Measurements from ENCODE around the gene SMPX. TPM values are rescaled to one million over a fixed set of nuclear protein-coding genes. Genes with fewer than 3 reads are reported as not detected.
A peak's percentile ranks its signal among the peaks of the same experiment; 100 is the strongest.

SMPX gene
- total and polyA plus RNA-seq, 2 of the 4 experiments (the other 2 are of a cell fraction) = not detected

- Histone ChIP-seq H4K8ac (ENCODE audit: low read depth in 2 of 2, low read length in 2 of 2) (no peak overlapping the region), H4K5ac (ENCODE audit: low read depth, low read length) (no peak overlapping the region), H4K91ac (ENCODE audit: insufficient read depth, low read depth, low read length) (no peak overlapping the region), H2BK15ac (ENCODE audit: low read depth, low read length) (no peak overlapping the region), H3K9me3 (ENCODE audit: control insufficient read depth, insufficient read depth, low read length) (no peaks in the 10 kb centered on the region), H3K4ac (ENCODE audit: low read depth, low read length) (no peak overlapping the region), H4K20me1 (ENCODE audit: insufficient read depth, low read length) (no peaks in the 10 kb centered on the region), H3K4me3 (ENCODE audit: insufficient read depth, low read depth, low read length) (no peak overlapping the region), H3K23ac (ENCODE audit: low read depth, low read length) (no peak overlapping the region), H3K18ac (ENCODE audit: low read depth, low read length) (no peak overlapping the region), H2AK9ac (replicated peaks; ENCODE audit: low read depth, low read length, poor library complexity) (no peak overlapping the region), H3K4me1 (ENCODE audit: control insufficient read depth, insufficient read depth, low read length) (no peaks in the 10 kb centered on the region), H2BK20ac (ENCODE audit: low read depth, low read length) (no peak overlapping the region), H2AK5ac (ENCODE audit: low read depth, low read length) (no peak overlapping the region), H3K4me2 (ENCODE audit: low read depth, low read length) (no peak overlapping the region), H3K14ac (replicated peaks; ENCODE audit: low read depth, low read length) (no peak overlapping the region), H2AFZ (replicated peaks; ENCODE audit: low read length, poor library complexity) (peak overlapping the region; percentile 60), H2BK120ac (ENCODE audit: low read depth, low read length) (0 out of 2 replicates have a peak overlapping the region, but pooled peaks have one; percentile 58), H3K36me3 (ENCODE audit: control insufficient read depth, insufficient read depth, low read length) (no peaks in the 10 kb centered on the region), H3K56ac (ENCODE audit: extremely low read depth, insufficient read depth, low read length) (no peak overlapping the region), H3K9me1 (ENCODE audit: insufficient read depth, low read length) (no peaks in the 10 kb centered on the region), H3K79me1 (ENCODE audit: low read depth in 1 of 2, low read length in 2 of 2) (no peaks in the 10 kb centered on the region), H3K9ac (ENCODE audit: low read depth, low read length) (no peak overlapping the region), H2BK5ac (ENCODE audit: low read depth, low read length, poor library complexity, severe bottlenecking) (no peak overlapping the region), H3K27ac (ENCODE audit: insufficient read depth, low read length) (no peak overlapping the region), H3K27me3 (ENCODE audit: control insufficient read depth, insufficient read depth, low read length) (peaks cover 2% of the 10 kb centered on the region; the same call in 1 of the 2 replicates)
- TF ChIP-seq FOS (IDR thresholded peaks at IDR 0.05; ENCODE audit: low read depth, low read length) (no peak), CTCF (conservative IDR thresholded peaks at IDR 0.05; ENCODE audit: low read depth, low read length) (no peak), NFE2L2 (IDR thresholded peaks at IDR 0.05; ENCODE audit: low read depth, low read length) (no peak), RCOR1 (IDR thresholded peaks at IDR 0.05; ENCODE audit: insufficient replicate concordance, low read length) (no peak), MXI1 (IDR thresholded peaks at IDR 0.05; ENCODE audit: borderline replicate concordance, low read depth, low read length) (no peak), ELK1 (IDR thresholded peaks at IDR 0.05; ENCODE audit: borderline replicate concordance, low read depth, low read length) (no peak), MAZ (IDR thresholded peaks at IDR 0.05; ENCODE audit: borderline replicate concordance, low read depth, low read length) (no peak)
- CTCF ChIA-PET = no interaction called here
- in situ Hi-C loops (cut with MboI; ENCODE audit: low sequenced_read_pairs) = no loop called here
- ATAC-seq (ENCODE audit: low read depth) (no peak), DNase-seq (peak; percentile 8)
- dilution Hi-C loops (cut with HindIII; ENCODE audit: low sequenced_read_pairs, unreplicated experiment) = no loop called here
- BruUV-seq (replicated peaks) = no TSS peak
- intact Hi-C loops (cut with micrococcal nuclease) = no loop called here
- POLR2A ChIA-PET (ENCODE audit: unreplicated experiment) = no interaction called here
- WGBS, 2 experiments (ENCODE audit: extremely low coverage in 2 of 2, insufficient read length in 1 of 2) = no CpG with 5 or more reads among the region's 3 CpGs
Measured at GRCh38 chrX:21699136-21699535, 58.8 kb downstream of the SMPX start.
